CD14-positive monocyte (primary cell): ENCODE measurements around the gene PCED1A. TPM values are rescaled to one million over a fixed set of nuclear protein-coding genes. Genes with fewer than 3 reads are reported as not detected.
A peak's percentile ranks its signal among the peaks of the same experiment; 100 is the strongest.

Source experiments
- DNase-seq, 3 donors: peaks; one replicate each; pipeline ENCODE4 v3.0.0-alpha.2; 2011 to 2022
- H2AFZ ChIP-seq: 2 replicates; pipeline ENCODE4 v1.6.0; 2012; ENCODE audit warnings: mild to moderate bottlenecking, low read depth, low read length, inconsistent platforms; ENCODE audit not compliant: insufficient read depth, poor library complexity, severe bottlenecking
- H3K27ac ChIP-seq, 2 donors: 1 replicate in 1 of 2; 2 replicates in 1 of 2; pipeline ENCODE4 v1.5.1; 2012 to 2013; ENCODE audit warnings: low read length in 2 of 2, control low read depth in 1 of 2, inconsistent platforms in 1 of 2, low read depth in 1 of 2, mild to moderate bottlenecking in 1 of 2
- H3K27me3 ChIP-seq, 2 donors: one replicate each; pipeline versions ENCODE4 v1.6.0 to v1.6.1; 2011 to 2013; ENCODE audit warnings: low read length in 2 of 2; ENCODE audit not compliant: control insufficient read depth in 2 of 2, insufficient read depth in 2 of 2
- H3K36me3 ChIP-seq, 2 donors: replicated peaks in 1 of 2; 1 replicate in 1 of 2; 2 replicates in 1 of 2; pipeline versions ENCODE4 v1.5.1 to v1.6.1; 2012 to 2013; ENCODE audit warnings: low read length in 2 of 2, control low read depth in 1 of 2, inconsistent platforms in 1 of 2, mild to moderate bottlenecking in 1 of 2; ENCODE audit not compliant: insufficient read depth in 2 of 2, control insufficient read depth in 1 of 2
- H3K4me1 ChIP-seq, 2 donors: 1 replicate in 1 of 2; 2 replicates in 1 of 2; pipeline versions ENCODE4 v1.5.1 to v1.6.1; 2012 to 2013; ENCODE audit warnings: low read length in 2 of 2, control low read depth in 1 of 2, inconsistent platforms in 1 of 2, mild to moderate bottlenecking in 1 of 2, moderate library complexity in 1 of 2; ENCODE audit not compliant: insufficient read depth in 2 of 2, control insufficient read depth in 1 of 2
- H3K4me2 ChIP-seq: replicated peaks from 2 replicates; pipeline ENCODE3; 2012; ENCODE audit warnings: low read length, moderate library complexity, mild to moderate bottlenecking; ENCODE audit not compliant: poor library complexity, severe bottlenecking; ENCODE audit errors: extremely low read depth
- H3K4me3 ChIP-seq, 3 experiments: fragments of 200-600 bp in 1 of 3; sonication (generic) in 1 of 3; replicated peaks in 1 of 3; 1 replicate in 2 of 3; 2 replicates in 1 of 3; pipeline ENCODE4 v1.5.1; 2011 to 2013; ENCODE audit warnings: low read length in 3 of 3, mild to moderate bottlenecking in 3 of 3, control low read depth in 2 of 3, low read depth in 2 of 3, inconsistent platforms in 1 of 3, moderate library complexity in 1 of 3
- H3K79me2 ChIP-seq: 2 replicates; pipeline ENCODE4 v1.6.0; 2012; ENCODE audit warnings: mild to moderate bottlenecking, control low read depth, inconsistent platforms, low read length, moderate library complexity; ENCODE audit not compliant: insufficient read depth
- H3K9ac ChIP-seq: 2 replicates; pipeline ENCODE4 v1.6.0; 2017; ENCODE audit warnings: low read length, mild to moderate bottlenecking; ENCODE audit not compliant: insufficient read depth, poor library complexity, severe bottlenecking
- H3K9me3 ChIP-seq, 2 donors: replicated peaks in 1 of 2; 1 replicate in 1 of 2; 2 replicates in 1 of 2; pipeline versions ENCODE4 v1.5.1 to v1.6.1; 2012 to 2013; ENCODE audit warnings: low read length in 2 of 2, control low read depth in 1 of 2; ENCODE audit not compliant: control insufficient read depth in 1 of 2, insufficient read depth in 1 of 2
- H4K20me1 ChIP-seq: 2 replicates; pipeline ENCODE4 v1.6.0; 2012; ENCODE audit warnings: mild to moderate bottlenecking, low read length, control low read depth, moderate library complexity; ENCODE audit not compliant: insufficient read depth
- H3K27ac Mint-ChIP-seq, 7 donors: one replicate each; pipeline ENCODE4 v1.8.0; 2020; ENCODE audit warnings: mild to moderate bottlenecking in 7 of 7, mixed read lengths in 7 of 7, moderate library complexity in 6 of 7, inconsistent platforms in 2 of 7
- H3K27me3 Mint-ChIP-seq, 3 donors: one replicate each; pipeline ENCODE4 v1.8.0; 2021 to 2022; ENCODE audit warnings: low read depth in 3 of 3, mild to moderate bottlenecking in 3 of 3, mixed read lengths in 3 of 3, moderate library complexity in 3 of 3, inconsistent platforms in 1 of 3
- H3K36me3 Mint-ChIP-seq, 2 donors: one replicate each; pipeline ENCODE4 v1.8.0; 2020; ENCODE audit warnings: mixed read lengths in 2 of 2, inconsistent platforms in 1 of 2, mild to moderate bottlenecking in 1 of 2
- H3K4me1 Mint-ChIP-seq: one replicate; pipeline ENCODE4 v1.8.0; 2020; ENCODE audit warnings: mild to moderate bottlenecking, mixed read lengths
- H3K4me3 Mint-ChIP-seq, 2 donors: one replicate each; pipeline ENCODE4 v1.8.0; 2020; ENCODE audit warnings: mild to moderate bottlenecking in 2 of 2, mixed read lengths in 2 of 2, moderate library complexity in 1 of 2
- H3K9me3 Mint-ChIP-seq, 7 donors: one replicate each; pipeline ENCODE4 v1.8.0; 2020 to 2022; ENCODE audit warnings: mixed read lengths in 7 of 7, mild to moderate bottlenecking in 6 of 7, moderate library complexity in 6 of 7, inconsistent platforms in 2 of 7
- WGBS: methylation state at CpG from one replicate; pipeline ENCODE4 v1.1.5; 2013; ENCODE audit warnings: missing lambda C conversion rate; ENCODE audit not compliant: insufficient coverage; 5-methylcytosine and 5-hydroxymethylcytosine counted together
- intact Hi-C, 2 donors: fragments of 100-400 bp; cut with micrococcal nuclease; formaldehyde crosslinking; loops; one replicate each; pipeline versions ENCODE4 v1.15.0 to v1.15.1; 2023
- polyA plus RNA-seq, 3 donors: library from polyadenylated mRNA; depleted of rRNA in 1 of 3; unstranded in 2 of 3; stranded (reverse) in 1 of 3; fragments of 300-500 nt in 2 of 3; fragments of >200 nt in 1 of 3; fragmentation: Illumina TruSeq in 2 of 3; gene quantifications; 1 replicate in 2 of 3; 2 replicates in 1 of 3; pipeline ENCODE4 v1.2.3, GENCODE V29; 2012 to 2021
- TF ChIP-seq, protein P1 (sequence below): fragments of 200-600 bp; IDR thresholded peaks from one replicate; pipeline ENCODE4 v1.8.0; 2022; ENCODE audit warnings: antibody characterized with exemption, mild to moderate bottlenecking

The PCED1A gene
- polyA plus RNA-seq, 3 donors, result 9.1 to 85.2 (median 10.2) TPM

DNA sequence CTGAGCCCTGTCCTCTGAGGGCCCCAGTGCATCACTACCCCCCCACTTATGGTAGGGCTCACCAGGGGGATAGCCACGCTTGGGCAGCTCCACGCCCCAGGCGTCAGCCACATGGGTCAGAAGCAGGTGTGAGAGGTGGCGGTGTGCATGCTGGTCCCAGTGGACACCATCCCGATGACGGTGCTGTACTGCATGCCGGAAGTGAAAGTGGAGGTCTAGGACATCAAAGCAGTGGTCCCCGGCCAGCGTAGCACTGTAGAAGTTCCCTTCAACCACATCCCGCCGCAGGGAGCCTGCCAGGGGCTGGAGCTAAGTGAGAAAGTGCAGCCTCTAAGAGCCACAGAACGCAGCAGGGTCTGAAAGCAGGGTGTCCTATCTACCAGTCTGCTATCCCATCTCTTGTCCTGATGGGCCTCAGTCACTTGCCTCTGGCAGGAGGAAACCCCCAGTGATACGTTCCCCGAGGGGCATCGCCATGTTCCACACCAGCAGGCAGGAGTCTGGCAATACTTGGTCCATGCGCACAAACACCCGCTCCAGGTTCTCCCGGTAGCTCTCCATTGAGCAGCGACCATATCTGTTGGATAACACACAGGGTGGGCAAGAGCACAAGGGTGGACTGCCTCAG is 2.2 kb downstream of the PCED1A start:
- WGBS, result 95% methylated on average over 14 of the region's 19 CpGs
- no peak overlapping the region for H3K4me2 ChIP-seq
- no peak for DNase-seq
- TF ChIP-seq, protein P1, sequence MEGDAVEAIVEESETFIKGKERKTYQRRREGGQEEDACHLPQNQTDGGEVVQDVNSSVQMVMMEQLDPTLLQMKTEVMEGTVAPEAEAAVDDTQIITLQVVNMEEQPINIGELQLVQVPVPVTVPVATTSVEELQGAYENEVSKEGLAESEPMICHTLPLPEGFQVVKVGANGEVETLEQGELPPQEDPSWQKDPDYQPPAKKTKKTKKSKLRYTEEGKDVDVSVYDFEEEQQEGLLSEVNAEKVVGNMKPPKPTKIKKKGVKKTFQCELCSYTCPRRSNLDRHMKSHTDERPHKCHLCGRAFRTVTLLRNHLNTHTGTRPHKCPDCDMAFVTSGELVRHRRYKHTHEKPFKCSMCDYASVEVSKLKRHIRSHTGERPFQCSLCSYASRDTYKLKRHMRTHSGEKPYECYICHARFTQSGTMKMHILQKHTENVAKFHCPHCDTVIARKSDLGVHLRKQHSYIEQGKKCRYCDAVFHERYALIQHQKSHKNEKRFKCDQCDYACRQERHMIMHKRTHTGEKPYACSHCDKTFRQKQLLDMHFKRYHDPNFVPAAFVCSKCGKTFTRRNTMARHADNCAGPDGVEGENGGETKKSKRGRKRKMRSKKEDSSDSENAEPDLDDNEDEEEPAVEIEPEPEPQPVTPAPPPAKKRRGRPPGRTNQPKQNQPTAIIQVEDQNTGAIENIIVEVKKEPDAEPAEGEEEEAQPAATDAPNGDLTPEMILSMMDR, result no peak
- H3K27ac ChIP-seq, result no peak overlapping the region
- Mint-ChIP-seq H3K4me3 (no peak overlapping the region), H3K27me3 (peaks cover 0 to 4% (median 3%) of the 10 kb centered on the region in 3 donors), H3K27ac (peak overlapping the region in 2 of 7 donors; percentile 26 to 49), H3K4me1 (peaks cover 28% of the 10 kb centered on the region), H3K9me3 (no peaks in the 10 kb centered on the region), H3K36me3 (peaks cover 17 to 29% of the 10 kb centered on the region in 2 donors)
- no peaks in the 10 kb centered on the region for H3K27me3 ChIP-seq
- H2AFZ ChIP-seq, result no peak overlapping the region
- H3K36me3 ChIP-seq, result peaks cover 0 to 26% of the 10 kb centered on the region in 2 donors
- H3K4me3 ChIP-seq, result no peak overlapping the region
- peaks cover 16% of the 10 kb centered on the region for H3K79me2 ChIP-seq
- peaks cover 17 to 27% of the 10 kb centered on the region in 2 donors for H3K4me1 ChIP-seq
- H3K9ac ChIP-seq, result no peak overlapping the region
- peaks cover 3% of the 10 kb centered on the region for H4K20me1 ChIP-seq
- H3K9me3 ChIP-seq, result no peaks in the 10 kb centered on the region
- intact Hi-C loops, result no loop called here

DNA sequence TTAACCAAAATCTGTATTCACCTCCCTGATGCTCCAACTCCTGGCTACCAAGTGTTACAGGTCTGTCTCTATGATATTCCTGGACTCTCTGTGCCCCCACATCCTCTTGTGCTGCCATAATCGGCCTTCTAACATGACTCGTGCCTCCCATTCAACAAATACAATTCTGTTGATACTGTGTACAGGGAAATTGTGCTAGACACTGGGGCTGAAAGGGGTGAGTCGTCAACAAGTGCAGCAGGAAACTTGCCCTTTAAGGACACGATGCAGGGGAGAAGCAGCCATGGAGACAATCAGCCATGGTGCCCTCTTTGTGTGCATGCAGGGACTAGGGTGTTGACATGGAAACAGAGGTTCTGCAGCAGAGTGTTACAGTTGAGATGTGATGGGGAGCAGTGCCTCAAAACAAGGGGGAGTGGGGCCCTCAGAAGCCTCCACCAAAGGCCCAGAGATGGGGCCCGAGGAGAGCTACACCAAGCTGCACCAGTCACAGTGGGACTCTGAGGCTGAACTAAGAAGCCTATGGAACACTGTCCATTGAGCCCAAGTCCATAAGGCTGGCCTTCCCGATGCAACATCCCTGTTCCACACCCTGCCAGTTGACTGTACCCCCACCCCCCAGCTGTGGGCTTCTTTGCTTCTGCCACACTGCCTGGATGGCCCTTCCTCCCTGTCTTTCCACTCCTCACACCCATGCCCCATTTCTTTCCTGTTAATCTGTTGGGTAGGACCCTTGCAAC is 3.1 kb downstream of the PCED1A start:
- H3K4me1 Mint-ChIP-seq, result peaks cover 27% of the 10 kb centered on the region
- H3K36me3 ChIP-seq, result peaks cover 0 to 20% of the 10 kb centered on the region in 2 donors
- no peaks in the 10 kb centered on the region for H3K9me3 Mint-ChIP-seq
- H2AFZ ChIP-seq, result no peak overlapping the region
- H3K9ac ChIP-seq, result no peak overlapping the region
- no peak overlapping the region for H3K27ac Mint-ChIP-seq
- intact Hi-C loops, result no loop called here
- no peak overlapping the region for H3K4me3 Mint-ChIP-seq
- no peaks in the 10 kb centered on the region for H4K20me1 ChIP-seq
- peaks cover 21 to 31% of the 10 kb centered on the region in 2 donors for H3K4me1 ChIP-seq
- H3K27me3 ChIP-seq, result no peaks in the 10 kb centered on the region
- no peak overlapping the region for H3K4me2 ChIP-seq
- 94% methylated on average over 4 of the region's 6 CpGs for WGBS
- H3K36me3 Mint-ChIP-seq, result peaks cover 17 to 28% of the 10 kb centered on the region in 2 donors
- no peak overlapping the region for H3K27ac ChIP-seq
- peaks cover 0 to 4% (median 3%) of the 10 kb centered on the region in 3 donors for H3K27me3 Mint-ChIP-seq
- no peak overlapping the region for H3K4me3 ChIP-seq
- H3K79me2 ChIP-seq, result peaks cover 16% of the 10 kb centered on the region
- DNase-seq, result no peak
- TF ChIP-seq, protein P1, result no peak
- no peaks in the 10 kb centered on the region for H3K9me3 ChIP-seq
